CD4-positive, alpha-beta T cell treated with Interleukin-12 subunit alpha and Interleukin-12 subunit beta, for 1 hour (primary cell): ENCODE measurements around the gene TNFRSF14.
"Not testable (repeated sequence)": the region's sequence is repeated elsewhere in the genome, so short reads cannot be mapped to it uniquely, and the experiment has no call there.

ENCODE experiments used
- DNase-seq: peaks from one replicate; pipeline ENCODE4 v3.0.0-alpha.2; 2020

The TNFRSF14 gene

DNA sequence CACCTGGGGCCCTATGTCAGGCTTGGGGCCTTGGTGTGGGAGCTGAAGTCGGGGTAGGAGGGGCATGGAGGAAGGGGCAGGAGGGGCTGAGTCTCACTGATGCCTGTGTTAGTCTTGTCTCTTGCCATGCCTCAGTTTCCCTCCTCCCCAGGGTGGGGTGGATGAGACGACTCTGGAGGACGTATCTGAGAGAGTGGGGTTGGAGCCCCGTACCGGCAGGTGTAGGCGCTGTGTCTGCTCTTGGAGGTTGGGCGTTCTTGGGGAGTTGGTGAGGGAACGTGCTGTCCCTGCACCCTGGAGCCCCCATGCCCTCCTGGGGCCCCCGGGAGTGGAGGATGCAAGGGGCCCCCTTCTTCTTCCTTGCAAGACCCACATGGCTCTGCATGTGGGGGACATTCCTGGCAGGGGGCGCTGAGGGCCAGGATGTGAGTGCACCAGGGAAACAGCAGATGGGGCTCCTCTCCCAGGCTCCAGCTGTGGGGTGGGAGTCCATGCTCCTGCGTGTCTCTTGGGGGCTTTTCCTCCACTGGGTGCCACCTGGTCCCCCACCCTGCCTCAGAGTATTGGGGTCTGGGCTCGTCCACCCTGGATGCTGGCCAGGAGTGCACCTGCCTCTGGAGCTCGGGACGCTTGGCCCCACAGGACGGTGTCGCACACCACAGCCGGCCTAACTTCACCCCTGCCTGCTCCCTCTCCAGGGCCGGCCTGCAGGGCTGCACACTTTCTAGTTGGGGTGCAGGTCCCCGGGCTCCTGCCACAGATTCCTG is 1.4 kb upstream of the TNFRSF14 start:
- peak; percentile 59 for DNase-seq

GRCh38 chr1:2555634-2556276 is 416 bp upstream of the TNFRSF14 start:
- DNase-seq = peak; percentile 73

DNA sequence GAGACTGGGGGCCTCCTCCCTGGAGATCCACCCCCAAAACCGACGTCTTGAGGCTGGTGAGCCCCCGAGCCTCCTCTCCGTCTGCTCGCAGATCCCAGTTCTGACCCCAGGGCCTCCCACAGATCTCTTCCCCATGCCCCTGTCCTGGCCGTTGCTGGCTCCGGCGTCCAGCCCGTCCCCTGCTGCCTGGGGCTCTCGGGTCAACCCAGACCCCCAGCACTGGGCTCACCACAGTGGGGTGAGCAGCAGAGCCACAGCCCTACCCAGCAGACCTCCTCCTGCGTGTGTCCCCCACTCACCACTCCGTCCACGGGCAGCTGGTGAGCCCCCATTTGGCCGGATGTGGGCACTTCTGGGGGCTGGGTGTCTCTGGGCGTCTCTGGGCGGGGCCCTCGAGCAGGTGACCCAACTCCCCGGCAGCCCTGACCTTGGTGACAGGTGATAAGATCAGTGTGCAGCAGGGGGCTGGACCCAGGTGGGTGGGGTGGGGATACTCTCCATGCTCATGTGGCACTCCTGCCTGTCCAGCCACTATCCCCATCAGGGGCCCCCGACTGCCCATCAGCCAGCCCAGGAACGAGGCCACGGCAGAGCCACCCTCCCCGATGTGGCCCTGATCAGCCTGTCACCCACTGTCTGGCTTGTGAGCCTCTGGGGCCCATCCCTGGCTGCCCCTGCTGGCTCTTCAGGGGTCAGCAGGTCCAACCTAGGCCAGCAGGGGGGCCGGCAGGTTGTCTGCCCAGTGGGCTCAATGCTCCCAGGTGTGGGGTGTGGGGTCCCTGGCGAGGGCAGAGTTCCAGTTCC is 709 bp downstream of the TNFRSF14 start:
- DNase-seq = peak; percentile 57

DNA sequence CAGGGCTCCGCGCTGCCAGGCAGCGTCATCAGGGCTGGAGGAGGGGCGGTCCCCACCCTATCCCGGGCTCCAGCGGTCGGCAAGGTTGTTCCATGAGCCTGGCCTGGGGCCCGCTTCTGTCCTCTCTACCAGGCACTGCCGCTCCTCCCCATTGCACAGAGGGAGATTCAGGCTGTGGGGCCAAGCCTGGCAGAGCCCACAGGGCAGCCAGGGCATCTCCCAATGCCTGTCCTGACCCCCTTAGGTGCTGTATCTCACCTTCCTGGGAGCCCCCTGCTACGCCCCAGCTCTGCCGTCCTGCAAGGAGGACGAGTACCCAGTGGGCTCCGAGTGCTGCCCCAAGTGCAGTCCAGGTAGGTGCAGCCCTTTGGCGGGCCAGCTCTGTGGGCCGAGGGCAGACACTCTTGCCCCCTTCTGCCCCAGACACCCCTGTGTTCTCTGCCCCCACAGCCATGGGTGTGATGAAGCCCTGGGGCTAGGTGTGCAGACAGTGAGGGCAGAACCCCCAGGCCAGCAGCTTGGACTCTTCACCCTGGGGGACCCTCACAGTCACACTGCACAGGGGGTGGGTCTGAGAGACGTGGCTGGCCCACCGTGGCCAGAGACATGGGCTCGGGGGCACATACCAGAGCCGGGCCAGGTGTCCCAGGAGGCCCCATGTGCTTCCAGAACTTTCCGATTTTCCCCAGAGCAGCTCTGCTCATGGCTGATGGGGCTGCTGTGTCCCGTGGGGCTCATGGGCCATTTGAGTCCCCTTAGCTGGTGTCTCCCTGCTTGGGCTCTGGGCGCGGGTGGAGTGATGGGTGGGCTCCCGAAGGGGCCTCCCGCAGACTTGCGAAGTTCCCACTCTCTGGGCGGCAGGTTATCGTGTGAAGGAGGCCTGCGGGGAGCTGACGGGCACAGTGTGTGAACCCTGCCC is 1.6 kb downstream of the TNFRSF14 start:
- DNase-seq = no peak

DNA sequence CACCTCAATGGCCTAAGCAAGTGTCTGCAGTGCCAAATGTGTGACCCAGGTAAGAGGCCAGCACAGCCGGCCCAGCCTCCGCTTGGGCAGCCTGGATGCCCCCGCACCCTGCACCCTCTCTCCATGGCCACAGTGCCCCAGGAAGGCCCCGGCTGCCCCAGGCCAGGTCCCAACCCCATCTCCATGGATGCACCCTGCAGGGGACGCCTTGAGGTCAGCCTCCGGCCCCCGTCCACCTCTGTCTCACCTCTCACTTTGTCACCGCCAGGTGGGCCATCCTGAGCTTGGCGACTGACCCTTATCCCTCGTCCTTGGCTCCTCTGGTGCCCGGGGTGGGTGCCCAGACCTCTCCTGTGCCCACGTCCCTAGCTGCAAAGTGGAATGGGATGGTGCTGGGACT is 2.2 kb downstream of the TNFRSF14 start:
- no peak for DNase-seq

- DNase-seq = no peak
Measured at GRCh38 chr1:2558861-2559260, 2.7 kb downstream of the TNFRSF14 start.

- DNase-seq = no peak
Measured at GRCh38 chr1:2559509-2560298, 3.5 kb downstream of the TNFRSF14 start.

DNA sequence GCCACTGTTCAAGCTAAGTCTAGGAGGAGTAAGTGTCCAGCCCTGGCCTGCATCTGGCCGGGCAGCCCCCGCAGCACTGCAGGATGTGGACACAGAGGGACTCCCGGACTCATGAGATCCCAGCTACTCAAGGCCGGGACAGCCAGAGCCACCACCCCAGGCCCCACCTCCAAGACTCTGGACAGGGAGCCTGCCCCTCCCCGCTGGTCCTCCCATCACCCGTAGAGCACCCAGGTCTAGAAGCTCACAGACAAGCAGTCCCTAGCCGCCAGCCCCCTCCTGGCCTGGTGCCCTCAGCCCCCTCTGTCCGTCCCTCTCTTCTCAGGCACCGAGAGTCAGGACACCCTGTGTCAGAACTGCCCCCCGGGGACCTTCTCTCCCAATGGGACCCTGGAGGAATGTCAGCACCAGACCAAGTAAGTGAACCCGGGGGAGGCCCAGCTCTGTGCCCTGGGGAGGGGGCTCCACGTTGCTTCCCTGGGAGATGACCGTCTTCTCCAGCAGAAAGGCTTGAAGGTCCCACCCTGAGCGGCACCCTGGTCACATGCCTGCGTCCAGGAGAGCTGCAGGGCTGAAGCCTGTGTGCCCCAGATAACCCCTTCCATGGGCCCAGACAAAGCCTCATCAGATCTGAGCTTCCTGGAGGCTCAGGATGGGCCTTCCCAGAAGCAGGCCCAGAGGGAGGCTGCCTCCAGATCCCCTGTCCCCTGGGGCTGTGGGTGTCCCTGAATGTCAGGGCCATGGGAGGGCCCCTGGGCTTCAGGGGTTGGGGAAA is 4.3 kb downstream of the TNFRSF14 start:
- DNase-seq = no peak

- no peak for DNase-seq
Measured at GRCh38 chr1:2561446-2561845, 5.3 kb downstream of the TNFRSF14 start.

DNA sequence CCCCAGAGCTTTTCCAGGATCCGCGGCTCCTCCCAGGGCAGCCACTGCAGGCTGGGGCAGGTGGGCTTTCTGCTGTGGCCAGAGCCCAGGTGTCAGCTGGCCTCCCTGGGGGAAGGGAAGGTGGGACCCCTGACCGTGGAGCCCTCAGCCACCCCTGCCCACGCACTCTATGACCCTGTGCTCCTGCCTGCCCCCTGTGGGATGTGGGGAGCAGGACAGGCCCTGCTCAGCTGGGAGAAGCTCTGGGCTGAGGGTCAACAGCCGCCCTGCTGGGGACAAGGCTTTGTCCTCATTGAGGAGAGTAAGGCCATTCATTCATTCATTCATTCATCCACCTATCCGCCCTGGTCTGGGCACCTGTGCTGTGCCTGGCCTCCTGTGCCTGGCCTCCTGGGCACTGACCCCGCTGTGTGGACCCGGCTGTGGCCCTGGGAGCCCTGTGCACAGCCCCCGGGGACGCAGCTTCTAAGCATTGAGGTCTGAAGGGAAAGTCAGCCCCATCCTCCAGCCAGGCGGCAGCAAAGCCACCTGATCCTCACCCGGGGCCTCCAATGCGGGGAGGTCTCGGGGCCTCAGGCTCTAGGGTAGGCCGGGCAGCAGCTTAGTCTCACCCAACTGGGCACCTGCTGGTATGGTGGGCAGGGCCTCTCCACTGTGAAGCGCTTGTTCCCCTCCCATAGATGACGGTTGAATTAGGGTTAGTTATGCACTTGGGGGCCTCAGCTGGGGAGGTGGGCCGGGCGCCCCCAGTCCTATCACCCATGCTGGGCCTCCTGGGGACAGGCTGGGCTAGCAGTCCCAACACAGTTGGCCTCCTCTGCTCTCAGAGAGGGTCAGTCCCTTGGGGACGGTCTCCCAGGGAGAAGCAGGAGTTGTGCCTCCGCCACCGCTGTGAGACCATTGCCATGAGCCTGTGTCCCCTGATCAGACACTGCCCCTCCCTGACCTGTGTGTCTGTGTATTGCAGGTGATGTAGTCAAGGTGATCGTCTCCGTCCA is 6.0 kb downstream of the TNFRSF14 start:
- DNase-seq = peak; percentile 28

- DNase-seq = no peak
Measured at GRCh38 chr1:2563205-2563604, 7.0 kb downstream of the TNFRSF14 start.

GRCh38 chr1:2564006-2564814 is 8.0 kb downstream of the TNFRSF14 start:
- DNase-seq = no peak

- DNase-seq = no peak
Measured at GRCh38 chr1:2564815-2565374, 8.7 kb downstream of the TNFRSF14 start.

DNA sequence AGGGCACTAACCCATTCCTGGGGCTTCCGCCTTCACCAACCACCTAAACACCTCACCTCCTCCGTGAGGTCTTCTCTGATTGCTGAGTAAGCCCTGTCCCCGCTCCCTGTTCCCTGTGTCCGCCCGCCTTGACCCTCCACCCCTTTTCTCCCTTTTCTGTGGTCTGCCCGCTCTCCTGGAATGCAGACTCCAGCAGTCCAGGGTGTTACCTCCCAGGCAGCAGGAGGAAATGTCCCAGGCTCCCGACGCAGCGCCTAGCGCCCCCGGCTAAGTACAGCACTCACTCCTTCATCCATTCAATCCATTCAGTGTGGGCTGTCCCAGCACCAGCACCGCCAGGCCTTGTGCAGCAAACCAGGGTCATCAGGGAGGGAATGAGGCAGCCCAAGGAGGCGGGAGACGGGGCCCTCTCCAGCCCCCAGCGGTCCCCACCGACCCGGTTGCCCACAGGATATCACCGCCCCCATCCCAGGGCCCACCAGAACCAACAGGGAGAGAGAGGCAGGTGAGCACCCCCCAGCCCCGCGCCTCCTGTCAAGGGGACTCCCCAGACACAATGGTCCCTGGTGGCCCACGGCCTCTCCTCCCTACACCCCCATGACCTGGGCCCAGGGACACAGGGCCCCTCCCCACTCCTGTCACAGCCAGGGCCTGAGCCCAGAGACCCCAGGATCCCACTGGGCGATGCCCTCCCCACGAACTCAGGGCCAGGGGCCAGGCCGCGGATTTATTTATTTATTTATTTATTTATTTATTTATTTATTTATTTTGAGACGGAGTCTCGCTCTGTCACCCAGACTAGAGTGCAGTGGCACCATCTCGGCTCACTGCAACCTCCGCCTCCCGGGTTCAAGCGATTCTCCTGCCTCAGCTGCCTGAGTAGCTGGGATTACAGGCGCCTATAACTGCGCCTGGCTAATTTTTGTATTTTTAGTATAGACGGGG is 10.2 kb downstream of the TNFRSF14 start:
- no peak for DNase-seq

GRCh38 chr1:2567083-2567679 is 11.0 kb downstream of the TNFRSF14 start:
- DNase-seq = no peak

DNA sequence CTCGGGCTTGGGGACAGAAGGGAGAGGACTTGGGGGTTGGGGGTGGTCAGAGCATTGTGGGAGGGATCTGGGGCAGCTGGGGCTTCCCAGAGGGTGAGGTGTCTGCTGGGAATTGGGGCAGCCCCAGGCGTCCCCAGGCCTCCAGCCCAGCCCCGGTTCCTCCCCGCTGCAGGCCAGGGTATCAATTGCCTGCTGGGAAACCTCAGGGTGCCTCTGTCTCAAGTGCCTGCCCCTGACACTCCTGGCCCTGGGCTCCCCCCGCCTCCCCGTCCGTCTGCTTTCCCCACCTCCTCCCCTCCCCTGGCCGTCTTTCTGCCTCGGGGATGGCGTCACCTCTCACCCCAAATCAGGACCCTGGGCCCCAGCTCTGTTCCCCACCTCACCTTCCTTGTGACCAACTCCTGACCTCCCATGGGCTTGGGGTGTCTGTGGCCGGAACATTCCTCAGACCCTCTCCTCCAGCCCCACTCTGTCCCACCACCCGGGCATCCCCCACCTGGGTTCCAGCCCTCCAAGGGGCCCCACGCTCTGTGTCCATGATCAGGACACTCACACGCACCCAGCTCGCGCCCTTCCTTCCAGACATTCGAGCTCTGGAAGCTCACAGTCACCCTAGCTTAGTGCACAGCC is 12.1 kb downstream of the TNFRSF14 start:
- DNase-seq = not testable (repeated sequence)
